Cardiac muscle cell (in vitro differentiated cells and primary cell): ENCODE measurements around the gene CELSR1. TPM values are rescaled to one million over a fixed set of nuclear protein-coding genes. Genes with fewer than 3 reads are reported as not detected.

Experiments used
- DNase-seq, 2 donors: peaks; one replicate each; pipeline versions ENCODE4 v3.0.0 to v3.0.0-alpha.2; 2010 to 2017; ENCODE audit warnings: low read depth in 1 of 2, low spot score in 1 of 2
- H3K27ac ChIP-seq: fragments of 200-600 bp; sonication (generic); 2 replicates; pipeline ENCODE4 v1.5.1; 2016
- H3K27me3 ChIP-seq: fragments of 200-600 bp; sonication (generic); 2 replicates; pipeline ENCODE4 v1.6.0; 2016; ENCODE audit warnings: control low read depth
- H3K36me3 ChIP-seq: fragments of 200-600 bp; sonication (generic); 2 replicates; pipeline ENCODE4 v1.5.1; 2016; ENCODE audit warnings: control low read depth
- H3K4me1 ChIP-seq: fragments of 200-600 bp; sonication (generic); 2 replicates; pipeline ENCODE4 v1.8.1; 2017; ENCODE audit warnings: low read depth, mild to moderate bottlenecking, mixed run types
- H3K4me3 ChIP-seq: fragments of 200-600 bp; sonication (generic); 2 replicates; pipeline ENCODE4 v1.5.1; 2016; ENCODE audit warnings: mild to moderate bottlenecking
- H3K9me3 ChIP-seq: fragments of 200-600 bp; sonication (generic); 2 replicates; pipeline ENCODE4 v1.5.1; 2017; ENCODE audit warnings: low read depth, mild to moderate bottlenecking, control low read depth
- polyA plus RNA-seq: library from polyadenylated mRNA; unstranded; fragments of >200 nt; fragmentation: Nextera tagmentation; extraction: Ambion mirVana; gene quantifications from 2 replicates; pipeline ENCODE4 v1.2.1, GENCODE V29; 2016
- total RNA-seq: library from RNA; depleted of rRNA; stranded (reverse); fragments of >200 nt; gene quantifications from 2 replicates; pipeline ENCODE4 v1.2.3, GENCODE V29; 2016
- TF ChIP-seq, protein P1 (sequence below): IDR thresholded peaks from 2 replicates; pipeline ENCODE4 v1.5.1; 2012; ENCODE audit warnings: low read depth, mild to moderate bottlenecking, low read length

The CELSR1 gene
- total and polyA plus RNA-seq, 2 experiments from 2014 or later, result 9.0 to 37.4 TPM

DNA sequence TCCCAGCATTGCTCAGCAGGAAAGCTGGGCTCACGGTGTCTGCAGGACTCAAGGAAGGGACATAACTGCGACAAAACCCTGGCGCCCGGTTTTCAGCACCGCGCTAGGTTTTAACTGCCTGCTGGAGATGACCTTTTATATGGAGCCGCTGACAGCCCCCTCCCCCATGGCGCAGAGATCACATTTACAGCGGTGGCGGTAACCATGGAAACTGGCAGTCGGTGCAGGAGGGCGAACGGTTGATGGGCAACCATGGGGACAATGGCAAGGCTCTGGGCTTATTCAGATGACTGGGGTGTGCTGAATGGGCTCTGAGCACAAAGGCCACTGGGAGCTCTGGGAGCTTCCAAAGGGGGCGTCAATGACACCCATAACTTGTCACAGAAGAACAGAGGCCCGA, 37.2 kb downstream of the CELSR1 start:
- peaks cover 12% of the 10 kb centered on the region for H3K4me1 ChIP-seq
- TF ChIP-seq, protein P1, sequence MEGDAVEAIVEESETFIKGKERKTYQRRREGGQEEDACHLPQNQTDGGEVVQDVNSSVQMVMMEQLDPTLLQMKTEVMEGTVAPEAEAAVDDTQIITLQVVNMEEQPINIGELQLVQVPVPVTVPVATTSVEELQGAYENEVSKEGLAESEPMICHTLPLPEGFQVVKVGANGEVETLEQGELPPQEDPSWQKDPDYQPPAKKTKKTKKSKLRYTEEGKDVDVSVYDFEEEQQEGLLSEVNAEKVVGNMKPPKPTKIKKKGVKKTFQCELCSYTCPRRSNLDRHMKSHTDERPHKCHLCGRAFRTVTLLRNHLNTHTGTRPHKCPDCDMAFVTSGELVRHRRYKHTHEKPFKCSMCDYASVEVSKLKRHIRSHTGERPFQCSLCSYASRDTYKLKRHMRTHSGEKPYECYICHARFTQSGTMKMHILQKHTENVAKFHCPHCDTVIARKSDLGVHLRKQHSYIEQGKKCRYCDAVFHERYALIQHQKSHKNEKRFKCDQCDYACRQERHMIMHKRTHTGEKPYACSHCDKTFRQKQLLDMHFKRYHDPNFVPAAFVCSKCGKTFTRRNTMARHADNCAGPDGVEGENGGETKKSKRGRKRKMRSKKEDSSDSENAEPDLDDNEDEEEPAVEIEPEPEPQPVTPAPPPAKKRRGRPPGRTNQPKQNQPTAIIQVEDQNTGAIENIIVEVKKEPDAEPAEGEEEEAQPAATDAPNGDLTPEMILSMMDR, result no peak
- H3K27ac ChIP-seq, result peak overlapping the region; percentile 34
- H3K27me3 ChIP-seq, result no peaks in the 10 kb centered on the region
- DNase-seq, result peak in 1 of 2 donors; percentile 54
- H3K36me3 ChIP-seq, result no peaks in the 10 kb centered on the region
- H3K9me3 ChIP-seq, result no peaks in the 10 kb centered on the region
- no peak overlapping the region for H3K4me3 ChIP-seq

DNA sequence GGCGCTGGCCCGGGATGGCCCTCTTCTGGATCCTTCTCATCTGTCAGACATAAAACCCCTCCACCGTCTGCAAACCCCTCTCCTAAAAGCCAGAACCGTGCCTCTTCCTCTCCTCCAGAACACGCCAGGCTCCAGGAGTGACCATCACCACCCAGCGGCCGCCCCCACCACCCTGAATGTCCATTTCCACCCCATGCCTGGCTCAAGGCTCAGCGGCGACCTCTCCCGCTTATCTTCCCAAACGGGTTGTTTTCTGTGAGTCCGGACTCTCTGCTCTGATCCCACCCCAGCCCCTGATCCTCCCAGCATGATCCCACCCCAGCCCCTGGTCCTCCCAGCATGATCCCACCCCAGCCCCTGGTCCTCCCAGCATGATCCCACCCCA, 37.6 kb downstream of the CELSR1 start:
- Histone ChIP-seq H3K9me3 (no peaks in the 10 kb centered on the region), H3K27ac (peak overlapping the region; percentile 34), H3K4me1 (peaks cover 12% of the 10 kb centered on the region), H3K36me3 (no peaks in the 10 kb centered on the region), H3K27me3 (no peaks in the 10 kb centered on the region), H3K4me3 (no peak overlapping the region)
- no peak for DNase-seq
- TF ChIP-seq, protein P1, result no peak

DNA sequence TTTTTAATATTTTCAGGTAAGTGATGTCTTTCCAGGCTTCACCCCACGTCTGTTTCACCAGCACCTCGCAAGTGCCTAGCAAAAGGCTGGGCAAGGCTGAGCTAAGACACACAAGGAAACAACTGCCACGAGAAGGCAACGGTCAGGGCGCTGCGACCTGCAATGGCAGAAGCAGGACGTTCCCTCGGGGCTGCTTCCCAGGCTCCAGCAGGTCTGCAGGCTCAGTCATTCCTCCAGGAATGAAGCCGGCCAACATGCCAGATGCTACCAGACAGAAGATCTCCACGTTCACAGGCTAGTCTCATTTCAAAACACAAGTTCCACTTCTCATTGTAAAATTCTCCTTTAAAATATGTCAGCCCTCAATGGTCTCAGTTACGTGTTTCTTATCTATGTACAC, 45.5 kb downstream of the CELSR1 start:
- TF ChIP-seq, protein P1, result no peak
- no peaks in the 10 kb centered on the region for H3K36me3 ChIP-seq
- H3K27ac ChIP-seq, result no peak overlapping the region
- no peak for DNase-seq
- H3K9me3 ChIP-seq, result no peaks in the 10 kb centered on the region
- no peak overlapping the region for H3K4me3 ChIP-seq
- no peaks in the 10 kb centered on the region for H3K27me3 ChIP-seq
- peaks cover 3% of the 10 kb centered on the region for H3K4me1 ChIP-seq

DNA sequence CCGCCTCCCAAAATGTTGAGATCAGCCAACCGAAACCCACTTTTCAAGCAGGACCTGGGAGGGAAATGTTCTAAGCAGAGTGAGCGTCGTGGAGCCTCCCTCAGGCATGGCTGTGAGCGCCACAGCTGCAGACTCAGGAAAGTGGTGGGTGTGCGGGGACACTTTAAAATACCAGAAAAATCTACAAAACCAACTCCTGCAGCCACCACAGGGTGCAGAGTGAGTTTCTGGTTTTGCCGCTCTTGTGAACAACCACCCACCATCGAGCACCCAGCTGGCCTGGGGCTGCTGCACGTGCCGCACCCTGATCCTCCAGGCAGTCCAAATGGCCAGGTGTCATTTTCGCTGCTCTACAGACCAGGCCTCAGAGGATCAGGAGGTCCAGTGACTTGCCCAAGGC, 46.9 kb downstream of the CELSR1 start:
- TF ChIP-seq, protein P1, result no peak

DNA sequence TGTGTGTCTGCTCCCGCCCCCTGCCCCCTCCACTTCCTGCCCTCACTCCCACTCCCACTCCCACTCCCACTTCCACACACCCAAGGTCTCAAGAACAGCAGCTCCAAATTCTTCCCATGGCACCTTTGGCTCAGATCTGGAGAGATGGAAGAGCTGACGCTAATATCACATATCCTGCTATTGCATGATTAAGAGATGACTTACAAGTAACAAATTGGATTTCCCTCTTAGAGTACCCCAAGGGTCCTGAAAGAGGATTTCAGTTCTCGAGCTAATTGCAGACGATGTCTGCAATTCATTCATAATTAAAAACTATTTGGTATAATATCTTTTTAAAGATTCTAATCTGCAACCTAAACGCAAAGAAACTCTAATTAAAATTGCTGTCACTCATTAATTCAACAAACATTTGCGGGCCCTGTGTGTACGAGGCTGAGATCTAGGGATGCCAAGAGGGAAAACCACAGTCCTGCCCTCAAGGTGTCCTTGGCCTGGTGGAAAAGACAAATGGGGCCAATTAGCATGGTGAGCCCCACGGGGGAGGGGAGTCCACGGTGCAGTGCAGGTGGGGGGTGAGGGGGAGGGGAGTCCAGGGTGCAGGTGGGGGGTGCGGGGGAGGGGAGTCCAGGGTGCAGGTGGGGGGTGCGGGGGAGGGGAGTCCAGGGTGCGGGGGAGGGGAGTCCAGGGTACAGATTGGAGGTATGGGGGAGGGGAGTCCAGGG, 50.3 kb downstream of the CELSR1 start:
- Histone ChIP-seq H3K4me3 (no peak overlapping the region), H3K4me1 (peaks cover 3% of the 10 kb centered on the region), H3K9me3 (no peaks in the 10 kb centered on the region), H3K27me3 (no peaks in the 10 kb centered on the region), H3K27ac (no peak overlapping the region), H3K36me3 (no peaks in the 10 kb centered on the region)
- TF ChIP-seq, protein P1, result no peak
- no peak for DNase-seq

More for the DNA sequence above, 46.9 kb downstream of the CELSR1 start:
- Histone ChIP-seq H3K36me3 (no peaks in the 10 kb centered on the region), H3K4me1 (peaks cover 3% of the 10 kb centered on the region), H3K27ac (no peak overlapping the region), H3K4me3 (no peak overlapping the region), H3K9me3 (no peaks in the 10 kb centered on the region), H3K27me3 (no peaks in the 10 kb centered on the region)
- DNase-seq, result no peak
